Hematopoietic multipotent progenitor cell treated with erythropoietin and hydrocortisone succinate and interleukin-3 and kit ligand, for 17 days (in vitro differentiated cells): ENCODE data around the gene AHRR.

Source experiments
- DNase-seq: peaks from one replicate; pipeline ENCODE4 v3.0.0-alpha.2; 2015; ENCODE audit warnings: low spot score

AHRR gene

DNA sequence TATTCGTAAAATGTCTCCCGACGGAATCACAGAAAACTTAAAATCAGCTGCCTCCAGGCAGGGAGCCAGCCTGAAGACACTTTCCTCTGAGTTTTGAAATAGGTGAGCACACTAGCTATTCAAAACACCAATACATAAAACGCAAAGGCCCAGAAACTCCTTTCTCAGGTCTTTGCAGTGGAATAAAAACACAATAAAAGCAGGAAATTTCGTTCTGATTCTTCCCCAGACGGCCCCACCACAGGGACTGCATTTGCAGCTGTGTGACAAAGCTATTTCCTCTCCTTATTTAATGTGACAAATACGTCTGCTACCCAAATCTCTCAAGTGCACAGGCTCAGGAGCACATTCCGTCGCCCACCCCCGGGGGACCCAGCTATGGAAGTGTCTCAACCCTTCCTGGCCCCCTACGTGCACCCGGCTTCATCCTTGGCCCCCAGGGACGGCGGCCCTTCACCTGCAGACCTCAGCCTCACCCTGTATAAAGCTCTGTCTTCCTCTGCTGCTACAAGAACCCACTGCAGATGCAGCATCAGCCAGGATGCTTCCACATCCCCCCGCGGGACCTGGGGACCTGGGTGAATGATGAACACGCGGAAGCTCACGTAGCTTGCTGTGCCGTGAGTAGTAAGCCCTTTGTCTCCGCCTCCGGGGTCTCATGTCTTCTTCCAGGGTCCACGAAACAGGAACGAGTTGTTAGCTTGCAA, 24.9 kb downstream of the AHRR start:
- DNase-seq = no peak

DNA sequence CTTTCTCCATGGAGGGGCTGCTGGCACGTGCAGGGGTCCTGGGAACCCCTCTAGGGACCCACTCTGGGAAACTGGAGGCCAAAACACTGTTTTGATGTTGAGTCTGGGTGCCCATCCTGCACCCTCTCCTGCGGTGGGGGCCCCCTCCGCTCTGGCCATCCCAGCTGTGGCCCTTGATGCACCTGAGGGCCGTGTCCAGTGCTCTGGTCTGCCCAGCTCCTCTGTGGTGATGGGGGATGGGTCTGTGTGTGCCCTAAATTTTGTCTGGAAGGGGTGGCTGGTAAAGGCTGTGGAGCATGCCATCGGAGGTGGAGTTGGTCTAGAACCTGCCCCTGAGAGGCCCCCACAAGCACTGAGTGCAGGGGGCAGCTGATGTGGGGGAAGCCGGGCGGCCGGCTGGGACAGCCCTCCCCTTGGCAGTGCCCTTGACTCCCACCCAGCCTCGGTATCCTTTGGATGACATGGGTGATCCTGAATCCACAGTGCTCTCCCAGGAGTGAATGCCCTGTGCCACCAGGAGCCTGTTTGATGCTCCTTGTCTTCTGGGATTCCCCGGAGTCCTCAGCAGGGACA, 26.3 kb downstream of the AHRR start:
- DNase-seq = no peak

DNA sequence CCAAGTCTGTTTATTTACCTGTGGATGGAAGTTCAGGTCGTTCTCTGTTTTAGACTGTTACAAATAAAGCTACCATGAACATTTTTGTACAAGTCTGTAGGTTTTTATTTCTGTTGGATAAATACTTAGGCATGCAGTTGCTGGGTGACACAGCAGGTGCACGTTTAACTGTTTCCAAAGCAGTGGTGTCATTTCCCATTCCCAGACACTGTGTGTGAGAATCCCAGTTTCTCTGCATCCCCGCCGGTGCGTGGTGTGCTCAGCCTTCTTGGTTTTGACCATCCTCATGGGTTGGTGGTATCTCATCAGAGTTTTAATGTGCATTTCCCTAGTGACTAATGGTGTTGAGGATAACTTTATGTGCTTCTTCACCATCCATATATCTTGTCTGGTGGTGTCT, 27.2 kb downstream of the AHRR start:
- DNase-seq = no peak

DNA sequence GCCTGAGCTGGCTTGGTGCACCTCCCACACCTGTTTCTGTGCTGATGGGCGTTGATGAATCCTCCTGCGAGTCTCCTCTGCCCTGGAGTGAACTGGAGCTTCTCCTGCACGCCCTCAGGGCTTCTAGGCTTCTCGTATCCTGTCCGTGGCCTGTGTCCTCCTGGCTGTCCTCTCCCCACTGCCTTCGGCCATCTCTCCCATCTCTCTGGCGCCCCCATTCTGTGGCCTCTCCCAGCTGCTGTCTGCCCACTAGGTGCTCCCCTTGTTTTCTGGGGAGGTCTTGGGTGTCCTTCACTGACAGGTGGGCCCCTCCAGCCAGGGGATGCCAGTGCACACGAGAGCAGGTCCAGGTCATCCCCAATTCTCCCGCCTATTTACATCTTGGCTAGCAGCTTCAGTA, 28.8 kb downstream of the AHRR start:
- no peak for DNase-seq

DNA sequence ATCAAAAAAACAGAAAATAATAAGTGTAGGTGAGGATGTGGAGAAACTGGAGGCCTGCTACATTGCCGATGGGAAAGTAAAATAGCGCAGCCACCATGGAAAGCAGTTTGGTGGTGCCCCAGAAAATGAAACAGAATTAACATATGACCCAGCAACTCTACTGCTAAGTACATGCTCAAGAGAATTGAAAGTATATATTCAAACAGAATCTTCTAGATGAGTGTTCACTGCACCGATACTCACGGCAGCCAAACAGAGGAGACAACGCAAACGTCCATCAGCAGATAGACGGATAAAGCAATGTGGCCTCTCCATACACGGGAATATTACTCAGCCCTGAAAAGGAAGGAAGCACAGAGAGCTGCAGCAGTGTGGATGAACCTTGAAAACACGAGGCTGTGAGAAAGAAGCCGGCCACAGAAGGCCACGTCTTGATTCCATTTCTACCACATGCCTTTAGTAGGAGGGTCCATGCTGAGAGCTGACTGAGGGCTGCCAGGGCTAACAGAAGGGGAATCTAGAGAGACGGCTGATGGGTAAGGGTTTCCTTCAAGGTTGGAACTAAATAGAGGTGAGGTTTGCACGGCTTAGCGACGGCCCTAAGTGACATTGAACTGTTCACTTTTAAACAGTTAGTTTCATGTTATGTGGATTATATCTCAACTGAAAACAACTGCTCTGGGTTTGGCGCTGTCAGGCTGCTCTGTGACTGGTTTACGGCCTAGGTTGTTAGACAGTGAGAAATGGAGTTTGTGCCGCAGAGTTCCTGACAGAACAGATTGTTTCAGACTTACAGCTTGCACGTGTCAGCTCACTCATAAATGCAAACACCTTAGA, 29.8 kb downstream of the AHRR start:
- no peak for DNase-seq

DNA sequence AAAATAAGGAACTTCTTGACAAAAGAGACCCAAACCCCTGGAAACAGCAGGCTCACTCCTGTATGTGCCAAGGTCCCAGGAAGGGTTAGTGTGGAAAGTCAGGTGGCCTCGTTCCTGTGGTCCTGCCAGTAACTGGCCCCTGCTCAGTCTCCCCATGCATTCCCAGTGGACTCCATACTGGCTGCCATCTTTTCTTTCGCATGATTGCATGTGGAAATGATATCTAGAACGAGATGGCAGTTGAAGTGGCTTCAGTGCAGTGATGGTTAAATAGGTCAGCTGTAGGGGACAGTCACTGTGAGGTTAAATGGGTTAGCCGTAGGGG, 30.4 kb downstream of the AHRR start:
- DNase-seq = no peak

DNA sequence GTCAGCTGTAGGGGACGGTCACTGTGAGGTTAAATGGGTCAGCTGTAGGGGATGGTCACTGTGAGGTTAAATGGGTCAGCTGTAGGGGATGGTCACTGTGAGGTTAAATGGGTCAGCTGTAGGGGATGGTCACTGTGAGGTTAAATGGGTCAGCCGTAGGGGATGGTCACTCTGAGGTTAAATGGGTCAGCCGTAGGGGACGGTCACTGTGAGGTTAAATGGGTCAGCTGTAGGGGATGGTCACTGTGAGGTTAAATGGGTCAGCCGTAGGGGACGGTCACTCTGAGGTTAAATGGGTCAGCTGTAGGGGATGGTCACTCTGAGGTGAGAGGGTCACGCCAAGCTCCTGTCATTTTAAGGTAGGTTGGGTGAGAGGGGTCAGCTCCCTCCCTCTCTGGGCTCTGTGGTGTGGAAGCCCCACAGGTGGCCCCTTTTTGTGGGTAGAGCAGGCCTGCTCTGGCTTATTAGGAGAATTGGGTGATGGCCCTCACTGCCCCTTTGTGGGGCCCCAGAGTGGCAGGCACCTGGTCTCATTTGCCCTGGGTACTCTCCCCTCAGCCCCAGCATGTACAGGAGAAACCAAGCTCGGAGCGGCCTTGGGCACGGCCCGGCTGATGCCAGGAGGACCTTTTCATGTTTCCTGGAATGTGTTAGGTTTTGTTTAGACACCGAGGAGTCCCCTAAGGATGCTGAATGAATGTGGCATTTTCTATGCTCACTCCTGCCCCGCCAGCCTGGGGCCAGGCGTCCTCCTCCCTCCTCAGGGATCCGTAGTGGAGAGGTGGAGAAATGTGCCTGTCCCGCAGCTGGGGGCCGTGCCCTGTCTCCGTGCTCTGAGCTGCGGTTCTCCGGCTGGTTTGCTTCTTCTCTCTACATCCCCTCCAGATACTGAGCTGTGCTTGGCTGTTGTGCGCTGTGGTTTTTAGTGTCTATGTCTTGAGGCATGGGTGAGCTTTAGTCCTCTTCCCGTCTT, 31.4 kb downstream of the AHRR start:
- no peak for DNase-seq

DNA sequence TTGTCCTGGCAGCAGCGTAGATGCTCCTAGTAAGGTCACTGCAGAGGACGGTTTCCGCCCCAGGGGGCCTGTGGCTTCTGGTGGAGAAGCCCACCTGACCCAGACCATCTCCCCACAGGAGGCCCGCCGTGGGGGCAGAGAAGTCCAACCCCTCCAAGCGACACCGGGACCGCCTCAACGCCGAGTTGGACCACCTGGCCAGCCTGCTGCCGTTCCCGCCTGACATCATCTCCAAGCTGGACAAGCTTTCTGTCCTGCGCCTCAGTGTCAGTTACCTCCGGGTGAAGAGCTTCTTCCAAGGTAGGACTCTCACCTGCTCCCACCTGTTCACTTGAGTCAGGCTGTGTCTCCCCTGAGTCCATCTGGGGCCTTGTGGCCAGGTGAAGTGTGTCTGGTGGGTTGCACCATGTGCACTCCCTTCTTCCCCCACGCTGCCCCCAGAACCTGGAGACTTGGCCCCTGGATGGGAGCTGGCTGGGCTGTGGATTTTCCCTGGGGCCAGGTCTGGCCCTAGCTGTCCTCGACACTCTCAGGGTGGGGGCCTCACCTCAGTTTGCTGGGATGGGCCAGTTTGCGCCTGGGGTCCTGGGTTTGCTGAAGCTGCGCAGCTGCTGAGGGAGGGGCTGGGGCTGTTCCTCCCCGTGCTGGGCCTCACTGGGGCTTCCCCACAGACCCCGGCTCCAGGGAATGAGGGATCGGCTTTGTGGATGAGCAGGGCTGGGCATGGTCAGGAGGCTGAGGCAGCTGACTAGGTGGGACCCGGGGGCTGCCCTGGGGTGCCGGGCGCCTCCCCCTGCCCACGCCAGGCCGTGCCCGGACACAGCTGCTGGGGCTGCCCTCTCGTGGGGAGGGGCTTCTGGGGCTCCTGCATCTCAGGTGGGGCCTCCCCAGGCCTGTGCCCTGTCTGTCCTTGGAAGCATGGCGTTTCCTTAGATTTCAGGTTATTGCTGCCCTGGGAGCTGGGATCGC, 32.4 kb downstream of the AHRR start:
- DNase-seq = no peak

DNA sequence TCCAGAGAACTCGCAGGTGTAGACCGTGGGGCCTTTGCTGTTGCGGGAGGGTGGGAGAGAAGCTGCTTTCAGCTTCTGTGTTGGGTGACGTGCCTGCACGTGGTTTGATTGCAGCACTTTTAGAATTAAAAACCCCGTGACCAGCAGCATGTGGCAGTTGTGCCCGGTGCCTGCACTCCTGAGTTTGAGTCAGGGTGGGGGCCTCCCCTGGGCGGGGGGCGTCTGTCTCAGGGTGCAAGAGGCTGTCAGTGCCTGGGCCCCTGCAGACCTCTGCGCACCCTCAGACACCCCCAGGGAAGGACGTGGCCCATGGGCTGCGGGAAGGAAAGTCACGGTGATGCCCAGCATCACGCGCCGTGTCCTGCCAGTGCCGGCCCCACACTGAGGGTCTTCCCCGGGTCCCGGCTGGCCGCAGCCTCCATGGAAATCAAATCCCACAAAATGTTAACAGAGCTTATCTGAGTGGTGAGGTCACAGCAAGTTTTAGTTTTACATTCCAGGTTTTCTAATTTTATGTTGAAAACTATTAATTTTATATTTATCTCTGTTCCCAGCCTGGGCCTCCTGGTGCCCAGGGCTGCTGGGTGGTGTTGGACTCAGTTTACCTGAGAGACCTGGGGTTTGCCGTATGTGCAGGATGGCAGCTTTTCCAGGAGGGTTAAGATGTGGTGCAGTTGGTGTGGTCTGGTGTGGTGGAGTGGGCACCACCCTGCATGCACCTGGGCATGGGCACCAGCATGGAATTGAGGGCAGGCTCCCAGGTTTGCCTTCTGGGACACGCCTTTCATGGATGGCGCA, 33.3 kb downstream of the AHRR start:
- DNase-seq = no peak

DNA sequence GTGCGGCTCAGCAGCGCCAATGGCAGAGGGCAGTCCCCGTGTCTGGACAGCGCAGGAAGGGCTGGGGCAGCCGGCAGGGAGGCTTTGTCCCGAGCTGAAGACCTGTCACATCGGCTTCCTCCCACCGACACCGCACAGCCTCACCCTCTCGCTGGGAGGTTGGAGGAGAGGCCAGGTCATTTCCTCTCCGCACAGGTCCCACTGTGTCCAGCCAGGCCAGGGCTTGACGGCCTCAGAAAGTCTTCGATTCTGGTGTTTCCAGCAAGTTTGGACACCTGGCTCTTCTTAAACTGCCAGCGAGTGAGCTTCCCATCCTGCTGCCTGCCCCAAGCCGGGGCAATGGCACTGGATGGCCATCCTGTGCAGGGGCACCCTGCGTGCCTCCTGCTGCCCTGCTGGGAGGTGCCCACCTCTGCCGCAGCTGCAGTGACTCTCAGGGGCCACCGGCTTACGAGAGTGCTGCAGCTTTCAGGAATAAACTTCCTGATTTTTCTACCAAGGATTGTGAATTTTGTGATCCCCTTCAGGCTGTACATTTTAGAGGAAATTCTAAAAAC, 33.9 kb downstream of the AHRR start:
- no peak for DNase-seq

DNA sequence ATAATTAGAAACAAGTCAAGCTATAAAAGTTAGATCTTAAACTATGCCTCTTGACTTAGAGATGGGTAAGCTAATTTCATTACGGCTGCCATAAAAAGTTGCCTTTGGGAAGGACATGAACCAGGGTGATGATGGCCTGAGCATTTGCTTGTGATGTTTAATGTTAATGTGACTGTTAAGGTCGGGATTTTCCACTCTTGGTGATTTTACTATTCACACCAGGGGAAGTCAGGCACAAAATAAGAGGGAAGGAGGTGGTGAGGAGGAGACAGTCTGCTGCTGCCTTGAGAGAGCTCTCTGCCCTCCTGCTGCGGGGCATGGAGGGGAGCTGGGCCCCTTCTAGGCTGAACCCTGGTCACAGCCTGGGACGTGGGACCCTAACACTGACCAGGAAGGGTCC, 34.4 kb downstream of the AHRR start:
- DNase-seq = no peak

DNA sequence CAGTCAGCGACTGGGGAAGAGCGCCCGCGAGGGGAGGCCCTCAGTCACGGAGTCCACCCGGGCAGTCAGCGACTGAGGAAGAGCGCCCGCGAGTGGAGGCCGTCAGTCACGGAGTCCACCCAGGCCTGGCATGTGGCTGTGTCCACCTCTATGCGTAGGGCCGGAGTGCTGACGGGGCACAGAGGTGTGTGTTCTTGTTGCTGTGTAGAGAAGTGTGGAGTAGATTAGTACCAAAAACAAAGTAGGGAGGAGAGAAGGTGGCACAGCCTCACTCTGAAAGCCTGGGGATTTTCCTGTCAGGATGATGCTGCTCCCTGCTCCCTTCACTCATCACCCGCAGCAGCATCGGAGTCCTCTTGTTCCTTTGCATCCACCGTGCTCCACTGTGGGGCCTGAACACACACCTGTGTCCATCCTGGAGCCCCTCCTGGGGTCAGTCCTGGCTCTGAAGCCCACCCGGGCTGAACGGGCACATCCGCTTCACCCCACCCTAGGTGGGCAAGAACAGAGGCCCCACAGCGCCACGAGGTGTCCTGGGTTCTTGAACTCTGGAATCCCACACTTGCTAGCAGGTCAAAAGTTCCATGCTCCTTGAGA, 37.9 kb downstream of the AHRR start:
- no peak for DNase-seq

DNA sequence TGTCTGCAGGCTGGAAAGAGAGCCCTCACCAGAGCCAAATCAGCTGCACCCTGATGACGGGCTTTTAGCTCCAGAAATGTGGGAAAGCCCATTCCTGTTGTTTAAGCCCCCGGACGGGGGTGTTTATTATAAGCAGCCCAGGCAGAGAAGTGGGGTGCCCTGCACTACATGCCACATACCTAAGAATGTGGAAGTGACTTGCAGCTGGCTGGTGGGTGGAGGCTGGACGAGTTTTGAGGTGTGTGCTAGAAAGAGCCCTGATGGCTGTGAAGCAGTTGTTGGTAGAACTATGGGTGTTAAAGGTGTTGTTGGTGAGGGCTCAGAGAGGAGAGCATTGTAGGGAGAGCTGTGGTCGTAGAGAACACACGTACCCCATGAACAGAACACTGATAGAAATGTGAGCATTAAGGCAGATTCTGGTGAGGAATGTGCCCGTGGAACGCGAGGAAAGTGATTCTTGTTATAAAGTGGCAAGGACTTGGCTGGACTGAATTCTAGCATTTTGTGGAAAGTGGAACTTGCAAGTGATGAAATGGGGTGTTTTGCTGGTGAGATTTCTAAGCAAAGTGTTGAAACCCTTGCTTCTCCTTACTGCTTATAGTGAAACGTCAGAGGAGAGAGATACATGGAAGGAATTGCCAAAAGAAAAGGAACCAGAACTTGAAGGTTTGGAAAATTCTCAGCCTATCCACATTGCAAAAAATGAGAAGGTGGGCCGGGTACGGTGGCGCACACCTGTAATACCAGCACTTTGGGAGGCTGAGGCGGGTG, 38.9 kb downstream of the AHRR start:
- no peak for DNase-seq

DNA sequence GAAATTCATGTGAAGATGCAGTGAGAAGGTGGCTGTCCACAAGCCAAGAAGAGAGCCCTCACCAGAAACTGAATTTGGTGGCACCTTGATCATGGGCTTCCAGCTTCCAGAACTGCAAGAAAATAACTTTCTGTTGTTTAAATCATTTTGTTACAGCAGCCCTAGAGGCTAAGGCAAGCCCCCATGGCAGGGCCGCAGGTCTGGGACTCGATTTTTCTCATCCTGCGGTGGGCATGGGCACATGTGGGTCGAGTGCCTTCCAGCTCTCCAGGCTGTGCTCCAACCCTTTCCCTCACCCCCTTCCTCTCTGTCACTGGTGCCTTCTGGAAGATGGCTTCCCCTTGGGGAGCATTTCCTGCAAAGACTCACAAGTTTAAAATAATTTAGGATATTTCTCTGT, 40.7 kb downstream of the AHRR start:
- no peak for DNase-seq

DNA sequence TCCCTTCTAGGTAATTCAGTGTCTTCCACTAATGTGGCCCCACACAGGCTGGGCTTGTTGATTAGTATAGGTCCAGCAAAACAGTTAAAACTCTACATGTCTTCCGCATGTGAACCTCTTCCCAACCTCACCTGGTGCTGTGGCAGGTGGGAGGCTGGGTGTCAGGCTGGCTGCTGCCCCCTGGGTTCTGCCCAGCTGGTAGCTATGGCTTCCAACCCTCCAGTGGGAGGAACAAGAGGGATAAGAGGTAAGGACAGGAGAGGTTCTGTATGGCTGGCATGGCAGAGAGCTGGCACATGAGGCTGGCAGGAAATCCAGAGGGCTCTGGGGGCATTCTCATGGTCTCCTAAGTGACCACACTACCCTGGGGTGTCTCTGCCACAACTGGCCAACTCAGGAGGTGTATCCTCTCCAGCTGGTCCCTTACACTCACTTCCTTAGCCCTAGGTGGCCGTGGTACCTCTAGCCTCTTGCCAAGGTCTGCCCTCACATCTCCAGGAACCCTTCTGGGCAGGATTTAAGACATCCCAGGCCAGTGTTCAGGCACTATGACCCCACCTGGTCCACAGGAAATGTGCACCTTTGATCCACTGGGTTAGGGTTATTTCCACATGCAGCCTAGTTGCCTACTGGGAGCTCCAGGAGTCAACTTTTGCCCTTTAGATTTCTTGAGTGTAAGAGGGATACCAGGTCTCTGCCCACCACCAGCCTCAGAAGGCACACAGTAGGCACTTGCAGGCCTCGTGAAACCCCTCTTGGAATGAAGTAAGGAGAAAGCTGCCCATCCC, 41.7 kb downstream of the AHRR start:
- DNase-seq = no peak

DNA sequence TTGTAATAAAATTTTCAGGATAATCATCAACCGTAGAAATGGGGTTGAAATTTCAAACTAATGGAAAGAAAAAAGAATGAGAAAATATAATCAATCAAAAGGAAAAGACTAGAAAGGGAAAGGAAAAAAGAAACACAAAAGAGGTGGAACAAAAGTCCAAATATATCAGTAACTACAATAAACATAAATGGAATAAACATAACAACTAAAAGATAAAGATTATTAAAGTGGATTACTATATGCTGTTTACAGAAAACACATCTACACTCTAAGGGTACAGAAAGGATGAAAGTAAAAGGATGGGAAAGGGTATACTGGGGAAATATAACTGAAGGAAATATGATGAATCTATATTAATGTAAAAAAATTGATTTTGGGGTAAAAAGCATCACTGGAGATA, 43.0 kb downstream of the AHRR start:
- DNase-seq = no peak

DNA sequence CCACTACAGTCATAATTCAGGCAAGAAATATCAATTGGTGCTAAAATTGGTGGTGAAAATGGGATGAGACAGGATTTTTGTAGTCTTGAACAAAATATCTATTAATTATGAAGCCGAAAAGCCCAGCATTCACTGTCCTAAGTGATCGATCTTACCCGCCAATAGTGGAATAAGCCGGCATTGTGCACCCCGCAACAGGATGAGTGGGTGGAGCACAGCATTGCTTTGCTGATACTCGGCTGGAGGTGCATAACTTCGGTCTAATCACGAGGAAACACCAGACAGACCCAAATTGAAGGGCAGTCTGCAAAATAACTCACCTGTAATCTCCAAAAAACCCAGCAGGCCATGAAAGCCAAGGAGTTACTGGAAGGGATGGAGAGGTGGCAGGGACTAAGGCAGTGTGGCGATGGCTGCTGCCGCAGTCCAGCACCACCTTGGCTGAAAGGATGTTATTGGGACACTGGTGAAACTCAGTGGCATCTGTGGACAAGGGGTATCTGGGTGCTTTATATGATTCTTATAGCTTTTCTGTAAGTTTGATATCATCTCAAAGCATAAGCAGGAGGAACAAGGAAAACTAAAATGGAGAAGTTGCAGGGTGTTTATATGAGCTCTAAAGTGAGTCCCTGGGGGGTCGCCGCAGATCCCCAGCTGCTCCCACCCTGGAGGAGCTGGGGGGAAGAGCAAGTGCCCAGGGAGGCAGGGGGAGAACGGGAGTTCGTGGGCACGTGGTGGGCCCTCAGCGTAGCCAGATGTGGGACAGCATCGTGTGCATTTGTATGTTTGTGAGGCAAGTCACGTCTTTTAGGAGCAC, 45.2 kb downstream of the AHRR start:
- DNase-seq = no peak
